Measurements from ENCODE around the gene F8.

The F8 gene

GRCh38 chrX:154791467-154791866 is 231.1 kb downstream of the F8 start:
- no peak for TF ChIP-seq JUND (IDR thresholded peaks at IDR 0.05; ENCODE audit: low read depth)
- in situ Hi-C loops (cut with HindIII; ENCODE audit: low pct_unique_long_range_greater_than_20kb, low sequenced_read_pairs) = no loop called here
- no peak for DNase-seq (ENCODE audit: low read depth in 1 of 2, low spot score in 1 of 2)

All from T47D (cell line).